ENCODE data around the gene KNDC1.

Gene KNDC1

DNA sequence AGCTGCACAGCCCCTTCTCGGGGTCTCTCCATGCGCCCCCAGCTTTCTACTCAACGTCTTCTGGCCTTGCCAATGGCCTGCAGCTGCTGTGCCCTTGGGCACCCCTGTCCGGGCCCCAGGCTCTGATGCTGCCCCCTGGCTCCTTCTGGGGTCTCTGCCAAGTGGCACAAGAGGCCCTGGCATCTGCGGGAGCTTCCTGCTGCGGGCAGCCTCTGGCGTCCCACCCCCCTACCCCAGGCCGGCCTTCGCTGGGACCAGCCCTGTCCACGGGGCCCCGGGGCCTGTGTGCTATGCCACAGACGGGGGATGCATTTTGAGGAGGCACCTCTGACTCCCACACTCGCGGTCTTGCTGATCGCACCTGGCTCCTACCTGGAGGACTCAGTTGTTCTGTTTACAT, 80.0 kb downstream of the KNDC1 start:
- no peak for DNase-seq
- TF ChIP-seq GATA1 (IDR thresholded peaks at IDR 0.05; ENCODE audit: low read depth, low read length) (no peak), POLR2A (IDR thresholded peaks at IDR 0.05; ENCODE audit: low read length) (no peak)

DNA sequence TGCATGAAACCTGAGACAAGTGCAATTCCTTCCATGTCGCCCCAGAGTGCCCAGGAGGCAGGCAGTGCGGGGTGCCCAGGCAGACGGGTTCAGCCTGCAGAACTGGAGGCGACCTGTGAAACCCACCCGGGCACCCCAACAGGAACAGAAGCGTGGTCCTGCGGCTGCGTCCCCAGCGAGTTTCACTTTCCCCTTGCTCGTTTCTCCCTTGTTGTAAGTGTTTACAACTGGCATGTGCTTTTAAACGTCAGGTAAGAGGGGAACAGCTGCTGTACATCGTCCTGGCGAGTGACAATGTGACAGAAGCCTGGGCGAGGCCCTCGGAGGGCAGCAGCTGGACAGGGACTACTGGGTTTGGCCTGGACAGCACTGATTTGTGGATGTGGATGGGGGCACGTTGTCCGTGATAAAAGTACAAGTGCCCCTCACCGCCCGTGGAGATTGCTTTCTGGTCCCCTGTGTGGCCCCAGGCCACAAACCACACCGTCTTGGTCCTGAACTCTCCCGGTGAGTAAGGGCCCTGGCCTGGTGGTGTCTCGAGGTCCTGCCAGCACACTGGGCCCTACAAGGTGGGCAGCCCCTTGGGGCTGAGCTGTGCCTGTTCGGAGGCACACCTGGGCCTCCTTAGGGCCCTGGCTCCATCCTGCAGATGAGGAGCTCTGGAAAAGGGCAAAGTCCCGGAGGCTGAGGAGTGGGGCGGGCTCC, 81.6 kb downstream of the KNDC1 start:
- no peak for TF ChIP-seq POLR2A (IDR thresholded peaks at IDR 0.05; ENCODE audit: low read length)
- no peak for TF ChIP-seq GATA1 (IDR thresholded peaks at IDR 0.05; ENCODE audit: low read depth, low read length)
- peak in 1 of 2 experiments; percentile 27 for DNase-seq

DNA sequence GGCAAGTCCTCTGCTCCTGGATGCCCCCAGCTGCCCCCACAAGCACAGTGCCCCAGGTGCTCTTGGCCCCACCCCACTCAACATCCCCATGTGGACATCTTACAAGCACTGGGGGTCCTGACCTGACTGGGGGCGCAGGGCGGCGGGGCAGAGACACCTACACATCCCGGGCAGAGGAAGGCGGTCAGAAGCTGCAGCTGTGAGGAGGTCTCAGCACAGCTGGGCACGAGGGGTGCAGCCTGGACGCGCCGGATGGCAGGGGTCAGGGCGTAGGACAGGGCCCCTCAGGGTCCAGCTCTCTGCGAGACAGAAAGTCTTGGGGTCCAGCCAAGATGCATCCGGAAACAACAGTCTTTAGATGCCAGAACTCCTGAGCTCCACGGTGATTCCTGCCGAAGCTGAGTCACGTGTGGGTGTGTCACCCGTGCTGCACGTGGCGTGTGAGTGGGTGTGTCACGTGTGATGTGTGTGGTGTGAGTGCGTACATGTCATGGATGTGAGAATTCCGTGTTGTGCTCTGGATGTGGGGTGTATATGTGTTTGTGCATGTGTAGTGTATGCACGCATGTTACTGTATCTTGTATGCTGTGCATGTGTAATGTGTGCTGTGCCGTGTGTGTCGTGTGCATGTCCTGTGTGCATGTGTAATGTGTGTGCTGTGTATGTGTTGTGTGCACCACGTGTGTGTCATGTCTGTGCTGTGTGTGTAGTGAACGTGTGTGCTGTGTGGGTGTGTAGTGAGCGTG, 82.8 kb downstream of the KNDC1 start:
- no peak for TF ChIP-seq POLR2A (IDR thresholded peaks at IDR 0.05; ENCODE audit: low read length)
- TF ChIP-seq GATA1 (IDR thresholded peaks at IDR 0.05; ENCODE audit: low read depth, low read length) = no peak
- DNase-seq = peak; percentile 41 to 59

DNA sequence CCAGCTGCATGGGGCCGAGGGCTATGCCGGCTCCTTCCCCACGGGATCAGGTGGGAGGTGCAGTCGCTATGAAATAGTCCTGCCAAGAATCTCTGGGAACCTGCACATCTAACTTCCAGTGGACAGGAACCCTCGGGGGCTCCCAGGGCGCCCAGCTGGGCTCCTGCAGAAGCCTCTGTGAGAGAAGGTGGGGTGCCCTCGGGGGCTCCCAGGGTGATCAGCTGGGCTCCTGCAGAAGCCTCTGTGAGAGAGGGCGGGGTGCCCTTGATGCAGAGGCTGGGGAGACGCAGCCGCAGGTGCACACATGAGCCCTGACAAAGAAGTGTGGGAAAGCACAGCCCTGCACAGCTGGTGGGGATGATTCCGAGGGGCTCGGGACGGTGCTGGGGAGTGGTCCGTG, 83.6 kb downstream of the KNDC1 start:
- TF ChIP-seq GATA1 (IDR thresholded peaks at IDR 0.05; ENCODE audit: low read depth, low read length) (no peak), POLR2A (IDR thresholded peaks at IDR 0.05; ENCODE audit: low read length) (no peak)
- DNase-seq = no peak

DNA sequence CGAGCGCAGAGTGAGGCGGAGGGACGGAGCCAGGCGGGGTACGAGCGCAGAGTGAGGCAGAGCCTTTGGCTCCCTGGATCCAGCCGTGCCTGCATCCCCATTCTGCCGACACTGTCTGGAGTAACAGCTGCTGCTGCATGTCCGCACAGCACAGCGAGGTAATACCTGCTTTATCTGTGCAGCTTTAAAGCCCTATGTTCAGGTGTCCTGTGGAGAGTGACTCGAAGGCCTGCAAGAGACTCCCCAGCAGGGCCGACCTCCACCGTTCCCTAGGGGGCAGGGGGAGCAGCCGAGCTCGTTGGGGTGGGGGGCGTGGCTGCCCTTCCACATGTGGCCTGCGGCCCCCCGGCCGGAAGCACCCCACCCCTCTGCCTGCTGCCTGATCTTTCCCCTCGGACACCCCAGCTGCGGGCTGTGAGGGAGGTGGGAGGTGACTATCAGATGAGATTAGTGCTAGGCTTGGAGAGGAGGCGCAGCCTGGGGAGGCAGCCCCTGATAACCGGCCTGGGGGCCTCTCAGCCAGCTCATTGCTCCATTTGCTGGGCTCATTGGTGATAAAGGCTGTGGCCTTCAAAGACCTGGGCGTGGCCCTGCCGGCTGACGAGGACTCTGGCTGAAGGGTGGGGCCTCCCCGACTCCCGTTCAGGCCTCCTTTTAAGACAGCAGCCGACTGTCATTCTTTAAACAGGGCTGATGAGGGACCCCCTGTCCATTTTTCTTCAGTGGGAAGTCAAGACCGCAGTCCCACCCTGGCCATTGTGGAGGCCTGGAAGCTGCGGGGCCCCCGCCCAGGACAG, 85.6 kb downstream of the KNDC1 start:
- peak; percentile 41 for TF ChIP-seq POLR2A (IDR thresholded peaks at IDR 0.05; ENCODE audit: low read length)
- TF ChIP-seq GATA1 (IDR thresholded peaks at IDR 0.05; ENCODE audit: low read depth, low read length) = no peak
- DNase-seq = peak; percentile 96 to 99

DNA sequence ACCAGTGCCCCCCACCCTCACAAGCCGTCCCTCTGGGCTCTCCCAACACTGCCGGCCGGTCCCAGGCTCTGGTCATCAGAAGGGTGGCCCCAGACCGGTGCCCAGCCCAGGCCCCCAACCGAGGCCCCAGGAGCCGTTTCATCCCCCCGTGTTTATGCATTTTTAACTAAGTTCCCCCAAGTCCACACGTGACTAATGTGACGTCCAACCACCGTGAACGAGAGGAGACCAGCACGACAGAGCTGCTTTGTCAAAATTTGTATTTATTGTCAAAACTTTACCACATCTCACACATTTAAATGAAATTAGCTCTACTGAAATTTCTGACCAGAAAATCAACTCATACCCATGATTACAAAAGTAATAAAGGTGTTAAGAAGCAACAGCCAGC, 86.2 kb downstream of the KNDC1 start:
- TF ChIP-seq POLR2A (IDR thresholded peaks at IDR 0.05; ENCODE audit: low read length) (peak; percentile 27), GATA1 (IDR thresholded peaks at IDR 0.05; ENCODE audit: low read depth, low read length) (no peak)
- DNase-seq = peak in 1 of 2 experiments; percentile 67

DNA sequence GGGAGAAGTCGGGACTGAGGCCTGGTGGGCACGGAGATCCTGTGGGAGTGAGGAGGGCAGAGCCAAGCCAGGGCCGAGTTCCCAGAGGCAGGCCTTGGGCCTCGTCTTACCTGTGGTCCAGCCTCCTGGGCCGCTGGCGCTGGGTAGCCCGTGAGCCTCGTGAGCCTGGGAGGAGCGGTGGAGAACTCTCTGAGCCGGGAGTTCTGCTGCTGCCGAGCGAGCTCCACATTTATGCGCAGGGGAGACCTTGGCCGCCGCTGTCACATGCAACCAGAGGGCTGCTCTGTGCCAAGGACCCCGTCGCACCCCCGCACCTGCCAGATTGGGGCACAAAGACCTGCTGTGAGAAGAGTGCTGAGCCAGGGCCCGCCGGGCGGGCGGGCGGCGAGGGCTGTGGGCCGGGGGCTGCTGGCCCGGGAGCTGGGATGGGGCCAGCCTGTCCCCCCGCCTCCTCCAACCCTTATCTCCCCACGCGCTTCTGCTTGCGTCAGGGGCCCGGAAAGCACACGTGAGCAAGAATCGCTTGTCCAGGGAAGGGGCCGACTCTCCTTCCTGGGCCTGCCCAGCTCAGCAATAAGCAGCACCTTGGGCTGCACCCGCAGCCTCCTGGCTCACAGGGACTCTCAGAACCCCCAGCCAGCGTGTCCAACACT, 87.8 kb downstream of the KNDC1 start:
- TF ChIP-seq GATA1 (IDR thresholded peaks at IDR 0.05; ENCODE audit: low read depth, low read length) (no peak), POLR2A (IDR thresholded peaks at IDR 0.05; ENCODE audit: low read length) (no peak)
- DNase-seq = peak; percentile 52 to 60

DNA sequence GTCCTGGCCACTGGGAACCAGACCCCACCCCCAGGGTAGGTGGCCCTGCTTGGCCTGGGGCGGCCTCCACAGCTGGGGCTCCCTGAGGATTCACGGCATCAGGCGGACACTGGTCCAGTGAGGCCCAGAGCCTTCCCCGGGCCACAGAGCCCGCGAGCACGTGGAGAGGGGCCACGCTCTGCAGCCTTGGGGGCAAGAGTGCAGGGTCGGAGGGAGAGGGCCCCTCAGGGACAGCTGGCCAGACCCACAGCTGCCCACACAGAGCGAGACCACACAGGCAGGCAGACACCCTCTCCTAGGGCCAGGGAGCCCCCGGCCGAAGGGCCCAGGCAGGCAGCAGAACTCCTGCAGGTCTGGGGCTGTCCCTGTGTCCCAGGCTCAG, 88.3 kb downstream of the KNDC1 start:
- TF ChIP-seq POLR2A (IDR thresholded peaks at IDR 0.05; ENCODE audit: low read length) (no peak), GATA1 (IDR thresholded peaks at IDR 0.05; ENCODE audit: low read depth, low read length) (no peak)

DNA sequence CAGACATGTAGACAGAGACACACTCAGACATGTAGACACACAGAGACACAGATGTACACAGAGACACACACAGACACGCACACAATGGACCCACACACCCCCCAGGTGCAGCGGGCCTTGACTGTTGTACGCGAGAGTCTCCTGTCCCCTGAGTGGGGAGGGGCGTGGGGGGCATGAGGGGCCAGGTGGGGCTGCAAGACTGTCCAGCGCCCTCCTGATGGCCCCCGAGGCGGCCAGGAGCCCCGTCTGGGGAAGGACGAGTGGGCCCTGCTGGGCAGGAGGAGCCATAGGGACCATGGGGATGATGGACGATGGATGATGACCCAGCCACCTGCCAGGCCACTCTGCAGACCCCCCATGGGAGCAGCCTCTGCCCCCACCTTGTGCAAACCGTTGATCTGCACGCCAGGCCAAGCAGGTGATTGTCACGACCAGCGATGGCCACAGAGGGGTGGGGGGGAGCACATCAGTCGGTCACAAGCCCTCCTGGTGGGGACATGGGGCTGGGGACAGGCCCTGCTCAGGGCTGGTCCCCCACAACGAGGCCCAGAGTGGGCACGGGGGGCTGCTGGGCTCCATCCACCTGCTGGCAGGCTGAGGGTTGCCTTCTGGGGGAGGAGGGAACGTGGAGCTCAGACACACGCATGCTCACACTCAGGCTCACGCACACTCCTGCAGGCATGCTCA, 89.2 kb downstream of the KNDC1 start:
- peak; percentile 24 to 35 for DNase-seq
- TF ChIP-seq POLR2A (IDR thresholded peaks at IDR 0.05; ENCODE audit: low read length) (no peak), GATA1 (IDR thresholded peaks at IDR 0.05; ENCODE audit: low read depth, low read length) (no peak)

More for the DNA sequence above, 88.3 kb downstream of the KNDC1 start:
- DNase-seq = no peak

DNA sequence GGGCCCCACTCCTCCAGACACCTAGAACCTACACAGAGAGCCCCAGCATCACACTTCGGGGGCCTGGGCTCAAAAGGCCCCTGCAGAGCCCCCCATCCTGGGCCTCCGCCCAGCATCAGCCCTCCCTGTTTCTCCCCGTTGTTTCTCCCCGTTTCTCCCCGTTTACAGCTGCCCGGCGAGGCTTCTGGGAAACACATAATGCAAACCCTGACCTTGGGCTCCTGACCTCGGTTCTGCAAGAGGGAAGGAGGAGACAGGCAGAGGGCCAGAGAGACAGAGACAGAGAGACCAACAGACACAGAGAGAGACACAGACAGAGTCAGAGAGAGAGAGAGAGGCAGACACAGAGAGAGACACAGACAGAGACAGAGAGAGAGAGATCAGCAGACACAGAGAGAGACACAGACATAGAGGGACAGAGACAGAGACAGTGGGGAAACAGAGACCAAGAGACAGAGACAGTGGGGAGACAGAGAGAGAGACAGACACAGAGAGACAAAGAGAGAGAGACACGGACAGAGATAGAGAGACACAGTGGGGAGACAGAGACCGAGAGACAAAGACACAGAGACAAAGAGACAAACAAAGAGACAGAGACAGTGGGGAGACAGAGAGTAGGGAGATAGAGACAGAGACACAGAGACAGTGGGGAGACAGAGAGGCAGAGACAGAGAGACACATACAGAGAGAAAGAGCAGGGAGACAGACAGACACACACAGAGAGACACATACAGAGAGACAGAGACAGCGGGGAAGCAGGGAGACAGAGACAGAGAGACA, 90.1 kb downstream of the KNDC1 start:
- DNase-seq = no peak
- no peak for TF ChIP-seq GATA1 (IDR thresholded peaks at IDR 0.05; ENCODE audit: low read depth, low read length)

DNA sequence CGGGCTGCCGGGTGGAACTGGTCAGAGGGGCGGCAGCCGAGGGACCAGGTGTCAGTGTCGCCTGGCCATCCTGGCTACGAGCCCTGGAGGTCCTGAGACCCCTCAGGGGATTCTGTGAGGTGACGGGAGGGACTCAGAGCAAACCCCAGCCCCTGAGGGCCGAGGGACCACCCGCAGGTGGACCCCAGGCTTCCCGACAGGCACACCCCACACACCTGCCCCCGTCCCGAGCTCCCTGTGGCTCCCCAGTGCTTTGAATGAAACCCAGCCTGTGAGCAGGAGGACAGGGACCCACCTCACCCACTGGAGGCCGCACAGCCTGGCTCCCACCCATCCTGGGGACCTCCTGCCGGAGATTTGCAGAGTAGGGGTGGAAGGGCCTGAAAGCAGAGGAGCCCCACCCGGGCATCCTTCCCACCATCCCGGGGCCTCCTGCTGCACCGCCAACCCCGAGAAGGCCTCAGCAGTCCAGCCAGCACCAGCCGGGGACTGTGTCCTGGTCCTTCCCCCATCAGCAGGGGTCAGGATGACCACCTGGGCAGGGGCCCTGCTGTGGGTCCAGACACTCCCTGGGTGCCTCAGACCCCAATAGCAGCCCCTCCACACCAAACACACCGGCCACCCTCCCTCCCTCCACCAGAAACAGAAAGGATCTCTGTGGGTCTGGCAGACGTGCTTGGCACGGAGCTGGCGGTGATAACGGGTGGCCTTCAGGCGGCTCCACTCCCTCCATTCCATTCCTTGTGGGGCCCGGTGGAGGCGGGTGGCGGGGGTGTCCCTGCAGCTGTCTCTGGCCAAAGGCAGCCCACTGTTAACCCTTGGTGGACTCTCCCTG, 91.6 kb downstream of the KNDC1 start:
- TF ChIP-seq GATA1 (IDR thresholded peaks at IDR 0.05; ENCODE audit: low read depth, low read length) = no peak
- no peak for TF ChIP-seq POLR2A (IDR thresholded peaks at IDR 0.05; ENCODE audit: low read length)
- peak; percentile 52 to 58 for DNase-seq

DNA sequence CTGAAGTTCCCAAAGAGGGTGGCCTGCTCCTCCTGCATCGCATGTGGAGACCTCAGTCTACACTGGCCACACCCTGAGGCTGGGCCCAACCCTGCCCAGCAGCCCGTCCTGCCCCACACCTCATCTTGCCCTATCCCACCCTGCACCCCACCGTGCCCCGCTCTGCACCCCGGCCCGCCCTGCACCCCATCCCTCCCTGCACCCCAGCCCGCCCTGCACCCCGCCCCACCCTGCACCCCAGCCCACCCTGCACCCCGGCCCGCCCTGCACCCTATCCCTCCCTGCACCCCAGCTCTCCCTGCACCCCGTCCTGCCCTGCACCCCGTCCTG, 92.2 kb downstream of the KNDC1 start:
- DNase-seq = no peak
- no peak for TF ChIP-seq GATA1 (IDR thresholded peaks at IDR 0.05; ENCODE audit: low read depth, low read length)
- no peak for TF ChIP-seq POLR2A (IDR thresholded peaks at IDR 0.05; ENCODE audit: low read length)

Data from erythroblast (primary cell).